ENCODE measurements around the gene MICA.

DNA sequence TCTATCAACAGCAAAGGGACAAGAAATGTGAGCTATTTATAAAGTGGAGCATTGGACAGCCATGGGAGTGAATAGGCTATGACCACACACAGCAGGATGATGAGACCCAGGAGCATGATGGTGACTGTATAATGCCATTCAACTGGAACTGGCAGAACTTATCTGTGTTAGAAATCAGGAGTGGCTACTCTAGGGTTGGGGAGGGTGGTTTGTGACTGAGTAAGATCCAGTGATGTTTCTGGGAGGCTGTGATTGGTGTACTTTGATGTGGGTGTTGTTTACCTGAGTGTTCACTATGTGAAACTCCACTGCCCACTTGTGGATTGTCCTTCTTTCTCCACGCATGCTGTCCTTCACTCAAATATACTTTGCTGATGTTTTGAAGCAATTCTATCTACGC, 34.9 kb upstream of the MICA start:
- TF ChIP-seq, protein P1, sequence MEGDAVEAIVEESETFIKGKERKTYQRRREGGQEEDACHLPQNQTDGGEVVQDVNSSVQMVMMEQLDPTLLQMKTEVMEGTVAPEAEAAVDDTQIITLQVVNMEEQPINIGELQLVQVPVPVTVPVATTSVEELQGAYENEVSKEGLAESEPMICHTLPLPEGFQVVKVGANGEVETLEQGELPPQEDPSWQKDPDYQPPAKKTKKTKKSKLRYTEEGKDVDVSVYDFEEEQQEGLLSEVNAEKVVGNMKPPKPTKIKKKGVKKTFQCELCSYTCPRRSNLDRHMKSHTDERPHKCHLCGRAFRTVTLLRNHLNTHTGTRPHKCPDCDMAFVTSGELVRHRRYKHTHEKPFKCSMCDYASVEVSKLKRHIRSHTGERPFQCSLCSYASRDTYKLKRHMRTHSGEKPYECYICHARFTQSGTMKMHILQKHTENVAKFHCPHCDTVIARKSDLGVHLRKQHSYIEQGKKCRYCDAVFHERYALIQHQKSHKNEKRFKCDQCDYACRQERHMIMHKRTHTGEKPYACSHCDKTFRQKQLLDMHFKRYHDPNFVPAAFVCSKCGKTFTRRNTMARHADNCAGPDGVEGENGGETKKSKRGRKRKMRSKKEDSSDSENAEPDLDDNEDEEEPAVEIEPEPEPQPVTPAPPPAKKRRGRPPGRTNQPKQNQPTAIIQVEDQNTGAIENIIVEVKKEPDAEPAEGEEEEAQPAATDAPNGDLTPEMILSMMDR (IDR thresholded peaks at IDR 0.05; ENCODE audit: insufficient read depth, low read depth, low read length) = no peak
- no peak for TF ChIP-seq EZH2 (IDR thresholded peaks at IDR 0.05; ENCODE audit: insufficient read depth, low read length)

All from astrocyte (in vitro differentiated cells and primary cell).